ENCODE results near the gene RAB3C. TPM values are rescaled to one million over a fixed set of nuclear protein-coding genes. Genes with fewer than 3 reads are reported as not detected.

RAB3C gene
- polyA plus RNA-seq, 1 experiment = not detected

DNA sequence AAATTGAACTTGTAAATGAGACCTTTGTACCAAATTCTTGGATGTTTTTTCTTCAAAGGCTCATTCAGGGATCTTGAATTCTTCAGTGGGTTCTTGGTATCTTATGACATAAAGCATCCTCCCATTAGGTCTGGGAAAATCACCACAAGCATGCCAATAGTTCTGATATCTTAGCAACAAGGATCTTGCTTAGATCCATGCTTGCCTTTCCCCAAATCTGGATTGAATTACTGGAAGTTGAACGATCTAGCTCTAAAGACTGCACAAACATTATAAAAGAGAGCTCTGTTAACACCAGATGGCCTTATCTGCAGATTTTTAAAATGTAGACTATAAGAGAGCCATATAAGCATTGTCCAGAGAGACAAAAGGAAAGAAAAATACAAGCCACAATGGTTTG lies 266.3 kb downstream of the RAB3C start:
- H3K27ac ChIP-seq (ENCODE audit: low read depth, low read length) = no peak overlapping the region
- peaks cover 2% of the 10 kb centered on the region for H3K27me3 ChIP-seq (ENCODE audit: control insufficient read depth, insufficient read depth, low read length)
- CTCF ChIA-PET = interaction anchor here (1.0 to 8.7 kb wide), 7 partner anchors 23 to 824 kb away, joined by 4 to 176 read pairs (median 10); no protein-coding TSS in a partner anchor
- no peaks in the 10 kb centered on the region for H3K9me3 ChIP-seq (ENCODE audit: control insufficient read depth, insufficient read depth, low read length)
- H3K4me3 ChIP-seq (ENCODE audit: low read depth, low read length) = no peak overlapping the region
- TF ChIP-seq, protein P1, sequence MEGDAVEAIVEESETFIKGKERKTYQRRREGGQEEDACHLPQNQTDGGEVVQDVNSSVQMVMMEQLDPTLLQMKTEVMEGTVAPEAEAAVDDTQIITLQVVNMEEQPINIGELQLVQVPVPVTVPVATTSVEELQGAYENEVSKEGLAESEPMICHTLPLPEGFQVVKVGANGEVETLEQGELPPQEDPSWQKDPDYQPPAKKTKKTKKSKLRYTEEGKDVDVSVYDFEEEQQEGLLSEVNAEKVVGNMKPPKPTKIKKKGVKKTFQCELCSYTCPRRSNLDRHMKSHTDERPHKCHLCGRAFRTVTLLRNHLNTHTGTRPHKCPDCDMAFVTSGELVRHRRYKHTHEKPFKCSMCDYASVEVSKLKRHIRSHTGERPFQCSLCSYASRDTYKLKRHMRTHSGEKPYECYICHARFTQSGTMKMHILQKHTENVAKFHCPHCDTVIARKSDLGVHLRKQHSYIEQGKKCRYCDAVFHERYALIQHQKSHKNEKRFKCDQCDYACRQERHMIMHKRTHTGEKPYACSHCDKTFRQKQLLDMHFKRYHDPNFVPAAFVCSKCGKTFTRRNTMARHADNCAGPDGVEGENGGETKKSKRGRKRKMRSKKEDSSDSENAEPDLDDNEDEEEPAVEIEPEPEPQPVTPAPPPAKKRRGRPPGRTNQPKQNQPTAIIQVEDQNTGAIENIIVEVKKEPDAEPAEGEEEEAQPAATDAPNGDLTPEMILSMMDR (IDR thresholded peaks at IDR 0.05; ENCODE audit: low read depth, low read length) = no peak
- no peak for DNase-seq (ENCODE audit: low read depth, low spot score)
- POLR2A ChIA-PET = no interaction called here

DNA sequence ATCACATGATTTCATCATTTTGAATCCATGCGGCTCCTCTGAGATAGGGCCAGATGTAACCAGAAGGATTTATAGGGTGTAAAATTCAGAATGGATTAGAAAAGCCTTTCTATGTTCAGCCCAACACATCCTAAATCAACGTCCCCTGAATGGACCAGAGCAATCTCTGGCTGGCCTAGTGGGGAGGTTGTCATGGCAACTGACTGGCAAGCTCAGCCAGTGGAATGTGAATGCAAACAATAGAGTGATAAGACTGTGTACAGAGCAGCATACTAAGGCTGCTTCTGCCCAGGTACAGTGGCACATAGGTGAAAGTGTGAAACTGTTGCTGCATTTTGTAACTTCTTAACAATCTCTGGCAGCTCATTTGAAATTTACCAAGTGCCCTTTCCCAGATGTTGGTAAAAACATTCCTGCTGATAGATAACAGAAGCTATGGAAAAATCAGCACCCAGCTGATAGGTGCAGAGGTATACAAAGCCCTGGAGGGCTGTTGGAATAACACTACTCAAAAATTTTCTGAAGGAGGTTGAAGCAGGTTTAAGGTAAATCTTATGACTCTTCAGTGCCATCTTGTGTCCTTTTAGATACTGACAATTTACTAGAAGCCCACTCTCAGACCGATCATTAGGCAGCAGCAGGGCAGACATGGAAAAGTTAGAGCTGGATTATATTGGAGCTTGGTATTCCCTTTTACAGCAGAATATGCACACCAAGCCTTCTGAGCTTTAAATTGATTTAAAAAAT lies 267.2 kb downstream of the RAB3C start:
- H3K27ac ChIP-seq (ENCODE audit: low read depth, low read length) = no peak overlapping the region
- no peaks in the 10 kb centered on the region for H3K9me3 ChIP-seq (ENCODE audit: control insufficient read depth, insufficient read depth, low read length)
- TF ChIP-seq, protein P1 (IDR thresholded peaks at IDR 0.05; ENCODE audit: low read depth, low read length) = peak; percentile 53
- CTCF ChIA-PET = interaction anchor here (0.7 to 8.7 kb wide), 18 partner anchors 9 to 1552 kb away, joined by 3 to 176 read pairs (median 4); no protein-coding TSS in a partner anchor
- H3K27me3 ChIP-seq (ENCODE audit: control insufficient read depth, insufficient read depth, low read length) = peaks cover 4% of the 10 kb centered on the region
- DNase-seq (ENCODE audit: low read depth, low spot score) = no peak
- no peak overlapping the region for H3K4me3 ChIP-seq (ENCODE audit: low read depth, low read length)
- POLR2A ChIA-PET = no interaction called here

DNA sequence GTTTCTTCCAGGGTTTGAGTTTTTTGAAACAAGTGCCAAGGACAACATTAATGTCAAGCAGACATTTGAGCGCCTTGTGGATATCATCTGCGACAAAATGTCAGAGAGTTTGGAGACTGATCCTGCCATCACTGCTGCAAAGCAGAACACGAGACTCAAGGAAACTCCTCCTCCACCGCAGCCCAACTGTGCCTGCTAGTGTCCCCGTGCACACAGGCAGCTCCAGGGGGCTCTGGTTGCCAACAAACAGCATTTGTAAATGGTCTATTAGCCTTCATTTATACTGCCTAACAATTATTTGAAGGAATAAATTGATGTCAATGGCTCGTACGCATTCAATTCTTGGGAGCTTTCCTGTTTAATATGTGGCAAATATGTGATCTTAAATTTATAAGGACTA lies 268.3 kb downstream of the RAB3C start:
- Histone ChIP-seq H3K27ac (ENCODE audit: low read depth, low read length) (no peak overlapping the region), H3K4me3 (ENCODE audit: low read depth, low read length) (no peak overlapping the region), H3K9me3 (ENCODE audit: control insufficient read depth, insufficient read depth, low read length) (no peaks in the 10 kb centered on the region), H3K27me3 (ENCODE audit: control insufficient read depth, insufficient read depth, low read length) (peaks cover 4% of the 10 kb centered on the region)
- TF ChIP-seq, protein P1 (IDR thresholded peaks at IDR 0.05; ENCODE audit: low read depth, low read length) = no peak
- DNase-seq (ENCODE audit: low read depth, low spot score) = no peak
- ChIA-PET POLR2A (no interaction called here), CTCF (interaction anchor here (1.0 to 8.7 kb wide), 4 partner anchors 19 to 373 kb away, joined by 3 to 176 read pairs (median 27); no protein-coding TSS in a partner anchor)

DNA sequence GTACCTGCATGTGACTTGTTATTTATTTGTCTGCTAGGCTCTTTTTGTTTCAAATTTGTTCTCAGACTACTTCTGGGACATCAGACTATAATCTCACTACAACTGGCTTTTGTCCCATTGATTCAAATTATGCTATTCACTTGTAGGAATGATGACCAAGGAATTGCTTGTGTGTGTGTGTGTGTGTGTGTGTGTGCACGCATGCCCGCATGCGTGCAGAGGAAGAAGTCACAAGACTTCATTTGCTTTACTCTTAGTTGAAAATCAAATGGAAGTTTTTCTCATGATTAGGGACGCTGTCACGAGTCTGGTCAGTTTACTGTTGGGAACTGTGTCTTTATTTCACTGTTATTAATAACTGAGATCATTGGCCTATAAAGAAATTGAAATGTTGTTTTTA lies 268.7 kb downstream of the RAB3C start:
- ChIA-PET POLR2A (no interaction called here), CTCF (interaction anchor here (1.0 to 8.7 kb wide), 3 partner anchors 19 to 374 kb away, joined by 3 to 176 read pairs (median 45); no protein-coding TSS in a partner anchor)
- no peak for DNase-seq (ENCODE audit: low read depth, low spot score)
- H3K27me3 ChIP-seq (ENCODE audit: control insufficient read depth, insufficient read depth, low read length) = peaks cover 4% of the 10 kb centered on the region
- no peak overlapping the region for H3K4me3 ChIP-seq (ENCODE audit: low read depth, low read length)
- H3K9me3 ChIP-seq (ENCODE audit: control insufficient read depth, insufficient read depth, low read length) = no peaks in the 10 kb centered on the region
- TF ChIP-seq, protein P1 (IDR thresholded peaks at IDR 0.05; ENCODE audit: low read depth, low read length) = no peak
- H3K27ac ChIP-seq (ENCODE audit: low read depth, low read length) = no peak overlapping the region

DNA sequence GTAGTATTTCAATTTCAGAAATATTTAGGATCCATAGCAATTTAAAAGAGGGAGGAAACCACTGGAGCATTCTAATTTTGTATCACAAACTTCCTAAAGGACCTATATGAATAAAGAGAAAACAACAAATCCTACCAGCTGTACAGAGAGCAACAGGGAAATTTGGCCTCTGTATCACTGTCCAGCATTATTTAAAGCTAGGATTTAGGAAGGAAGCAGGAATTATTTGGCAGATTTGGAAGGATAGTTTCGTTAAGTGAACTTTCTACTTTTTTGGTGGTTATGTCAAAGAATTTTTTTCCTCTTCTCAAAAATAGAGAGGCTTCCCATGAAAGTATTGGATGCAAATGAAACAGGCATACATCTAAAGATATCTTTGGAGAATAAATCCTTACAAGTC lies 269.7 kb downstream of the RAB3C start:
- no peak overlapping the region for H3K4me3 ChIP-seq (ENCODE audit: low read depth, low read length)
- H3K9me3 ChIP-seq (ENCODE audit: control insufficient read depth, insufficient read depth, low read length) = no peaks in the 10 kb centered on the region
- POLR2A ChIA-PET = no interaction called here
- no peak overlapping the region for H3K27ac ChIP-seq (ENCODE audit: low read depth, low read length)
- DNase-seq (ENCODE audit: low read depth, low spot score) = no peak
- CTCF ChIA-PET = interaction anchor here (0.5 to 8.7 kb wide), 4 partner anchors 16 to 375 kb away, joined by 3 to 176 read pairs (median 26); no protein-coding TSS in a partner anchor
- TF ChIP-seq, protein P1 (IDR thresholded peaks at IDR 0.05; ENCODE audit: low read depth, low read length) = no peak
- peaks cover 4% of the 10 kb centered on the region for H3K27me3 ChIP-seq (ENCODE audit: control insufficient read depth, insufficient read depth, low read length)
